Natural killer cell (primary cell): ENCODE results near the gene MGAT1. TPM values are rescaled to one million over a fixed set of nuclear protein-coding genes. Genes with fewer than 3 reads are reported as not detected.

Experiments
- ATAC-seq, 3 donors: fragments of 150-1000 bp in 2 of 3; fragments of 200-7000 bp in 1 of 3; cut with Tn5 transposase; 1 replicate in 1 of 3; 2 replicates in 2 of 3; pipeline ENCODE4 v1.10.0; 2021; ENCODE audit warnings: mild to moderate bottlenecking in 2 of 3, moderate library complexity in 2 of 3
- DNase-seq, 2 donors: peaks; one replicate each; pipeline versions ENCODE4 v3.0.0 to v3.0.0-alpha.2; 2013 to 2021; ENCODE audit warnings: mixed read lengths in 1 of 2
- H3K27ac ChIP-seq: one replicate; pipeline ENCODE4 v1.5.1; 2013; ENCODE audit warnings: mild to moderate bottlenecking, low read length
- H3K27me3 ChIP-seq: one replicate; pipeline ENCODE4 v1.6.1; 2013; ENCODE audit warnings: low read length; ENCODE audit not compliant: control insufficient read depth, insufficient read depth
- H3K36me3 ChIP-seq: one replicate; pipeline ENCODE4 v1.6.1; 2013; ENCODE audit warnings: low read length; ENCODE audit not compliant: control insufficient read depth, insufficient read depth
- H3K4me1 ChIP-seq: one replicate; pipeline ENCODE4 v1.6.1; 2013; ENCODE audit warnings: low read length; ENCODE audit not compliant: control insufficient read depth, insufficient read depth
- H3K4me3 ChIP-seq: one replicate; pipeline ENCODE4 v1.5.1; 2013; ENCODE audit warnings: low read length
- H3K9me3 ChIP-seq: one replicate; pipeline ENCODE4 v1.6.1; 2013; ENCODE audit warnings: low read length; ENCODE audit not compliant: control insufficient read depth, insufficient read depth
- H3K27ac Mint-ChIP-seq, 2 donors: one replicate each; pipeline ENCODE4 v1.8.0; 2022; ENCODE audit warnings: mild to moderate bottlenecking in 2 of 2, mixed read lengths in 2 of 2, moderate library complexity in 1 of 2
- H3K27me3 Mint-ChIP-seq, 2 donors: one replicate each; pipeline ENCODE4 v1.8.0; 2022; ENCODE audit warnings: low read depth in 2 of 2, mixed read lengths in 2 of 2
- H3K36me3 Mint-ChIP-seq: one replicate; pipeline ENCODE4 v1.8.0; 2022; ENCODE audit warnings: mixed read lengths
- H3K4me1 Mint-ChIP-seq, 2 donors: one replicate each; pipeline ENCODE4 v1.8.0; 2022; ENCODE audit warnings: mixed read lengths in 2 of 2
- H3K4me3 Mint-ChIP-seq: one replicate; pipeline ENCODE4 v1.8.0; 2022; ENCODE audit warnings: mild to moderate bottlenecking, moderate library complexity, mixed read lengths
- H3K9me3 Mint-ChIP-seq, 2 donors: one replicate each; pipeline ENCODE4 v1.8.0; 2022; ENCODE audit warnings: mixed read lengths in 2 of 2
- WGBS: methylation state at CpG from one replicate; pipeline ENCODE4 v1.1.7; 2013; ENCODE audit warnings: missing lambda C conversion rate; ENCODE audit not compliant: insufficient coverage; 5-methylcytosine and 5-hydroxymethylcytosine counted together
- intact Hi-C: fragments of 100-400 bp; cut with micrococcal nuclease; formaldehyde crosslinking; loops from one replicate; pipeline ENCODE4 v1.14.2; 2022
- total RNA-seq, 4 donors: library from RNA; stranded (reverse); fragments of 120-200 nt in 1 of 4; gene quantifications; one replicate each; pipeline versions ENCODE4 v1.2.3 to v1.2.4, GENCODE V29; 2013 to 2022
- TF ChIP-seq, protein P1 (sequence below): fragments of 200-600 bp; IDR thresholded peaks from one replicate; pipeline ENCODE4 v1.8.0; 2022; ENCODE audit warnings: antibody characterized with exemption

MGAT1 gene
- total RNA-seq, 3 donors from 2014 or later (not counting 1 experiment from before 2014, with no cell fraction given), result 105 to 149 (median 130) TPM

DNA sequence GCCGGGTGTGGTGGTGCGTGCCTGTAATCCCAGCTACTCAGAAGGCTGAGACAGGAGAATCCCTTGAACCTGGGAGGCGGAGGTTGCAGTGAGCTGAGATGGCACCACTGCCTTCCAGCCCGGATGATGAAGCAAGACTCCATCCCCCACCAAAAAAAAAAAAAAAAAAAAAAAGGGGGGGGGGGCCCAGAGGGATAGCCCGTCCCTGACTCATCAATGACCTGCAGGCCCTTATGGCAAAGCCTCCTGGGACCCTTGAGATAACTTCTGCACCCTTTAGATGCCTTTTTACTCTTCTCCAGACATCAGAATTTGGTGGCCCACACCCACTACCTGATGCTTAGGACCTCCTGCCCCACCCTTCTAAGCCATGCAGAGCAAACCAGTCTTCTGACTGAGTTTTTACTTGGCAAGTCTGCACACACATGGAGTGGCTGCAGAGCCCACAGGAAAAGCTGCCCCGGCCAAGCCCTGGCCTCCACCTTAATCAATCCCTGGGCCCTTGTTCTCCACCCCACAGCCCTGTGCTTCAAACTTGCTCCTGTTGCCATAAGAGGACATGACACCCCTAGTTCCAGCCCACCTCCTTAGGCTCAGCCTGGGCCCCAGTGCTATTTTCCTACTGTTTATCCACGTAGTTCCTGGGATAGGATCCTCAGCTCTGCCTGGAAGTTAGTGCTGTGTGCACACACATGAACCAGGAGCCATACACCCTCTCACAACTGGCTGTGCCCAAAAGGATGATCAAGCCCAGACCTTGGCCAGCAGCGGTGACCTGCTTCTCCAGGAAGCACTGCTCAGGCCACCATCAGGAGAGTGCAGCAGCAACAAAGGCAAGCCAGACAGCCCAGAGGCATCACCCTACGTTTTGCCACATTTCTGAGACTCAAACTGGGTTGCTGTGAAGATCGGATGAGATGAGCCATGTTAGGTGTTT lies 5.1 kb downstream of the MGAT1 start:
- DNase-seq (no peak), ATAC-seq (no peak)
- Mint-ChIP-seq H3K27me3 (no peaks in the 10 kb centered on the region), H3K27ac (peak overlapping the region; percentile 75 to 86), H3K4me1 (peaks cover 87 to 89% of the 10 kb centered on the region in 2 donors), H3K9me3 (no peaks in the 10 kb centered on the region), H3K4me3 (no peak overlapping the region), H3K36me3 (no peaks in the 10 kb centered on the region)
- H3K9me3 ChIP-seq, result no peaks in the 10 kb centered on the region
- no peak overlapping the region for H3K4me3 ChIP-seq
- TF ChIP-seq, protein P1, sequence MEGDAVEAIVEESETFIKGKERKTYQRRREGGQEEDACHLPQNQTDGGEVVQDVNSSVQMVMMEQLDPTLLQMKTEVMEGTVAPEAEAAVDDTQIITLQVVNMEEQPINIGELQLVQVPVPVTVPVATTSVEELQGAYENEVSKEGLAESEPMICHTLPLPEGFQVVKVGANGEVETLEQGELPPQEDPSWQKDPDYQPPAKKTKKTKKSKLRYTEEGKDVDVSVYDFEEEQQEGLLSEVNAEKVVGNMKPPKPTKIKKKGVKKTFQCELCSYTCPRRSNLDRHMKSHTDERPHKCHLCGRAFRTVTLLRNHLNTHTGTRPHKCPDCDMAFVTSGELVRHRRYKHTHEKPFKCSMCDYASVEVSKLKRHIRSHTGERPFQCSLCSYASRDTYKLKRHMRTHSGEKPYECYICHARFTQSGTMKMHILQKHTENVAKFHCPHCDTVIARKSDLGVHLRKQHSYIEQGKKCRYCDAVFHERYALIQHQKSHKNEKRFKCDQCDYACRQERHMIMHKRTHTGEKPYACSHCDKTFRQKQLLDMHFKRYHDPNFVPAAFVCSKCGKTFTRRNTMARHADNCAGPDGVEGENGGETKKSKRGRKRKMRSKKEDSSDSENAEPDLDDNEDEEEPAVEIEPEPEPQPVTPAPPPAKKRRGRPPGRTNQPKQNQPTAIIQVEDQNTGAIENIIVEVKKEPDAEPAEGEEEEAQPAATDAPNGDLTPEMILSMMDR, result no peak
- peaks cover 27% of the 10 kb centered on the region for H3K36me3 ChIP-seq
- H3K4me1 ChIP-seq, result peaks cover 72% of the 10 kb centered on the region
- no peaks in the 10 kb centered on the region for H3K27me3 ChIP-seq
- WGBS, result 83% methylated on average over 8 of the region's 10 CpGs
- intact Hi-C loops, result loop anchor here (5.0 kb wide), 1 partner anchor 35 kb away; no protein-coding TSS in a partner anchor
- H3K27ac ChIP-seq, result no peak overlapping the region

DNA sequence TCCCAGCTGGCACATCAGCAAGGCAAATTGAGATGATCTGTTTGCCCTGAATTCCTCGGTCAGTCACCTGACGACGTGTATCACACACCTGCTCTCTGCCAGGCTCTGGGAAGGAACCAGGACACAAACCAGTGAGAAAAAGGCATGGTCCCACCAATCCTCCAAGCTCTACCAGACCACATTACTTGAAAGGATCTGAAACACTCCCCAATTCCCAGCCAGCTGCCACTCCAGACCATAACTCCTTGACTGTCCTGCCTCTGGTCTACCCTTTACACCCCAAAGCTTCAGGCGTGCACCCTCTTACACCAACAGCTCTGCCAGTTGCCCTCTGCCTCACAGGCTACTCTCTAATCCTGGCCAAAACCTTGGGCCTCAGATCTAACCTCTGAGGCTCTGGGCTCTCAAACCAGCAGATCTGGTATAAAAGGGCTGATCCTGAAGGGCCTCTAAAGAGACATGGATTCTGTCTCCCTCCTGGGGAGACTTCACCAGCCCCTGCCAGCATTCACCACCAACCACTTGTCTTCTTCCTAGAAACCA lies 6.8 kb downstream of the MGAT1 start:
- intact Hi-C loops, result loop anchor here (5.0 kb wide), 1 partner anchor 36 kb away; no protein-coding TSS in a partner anchor
- TF ChIP-seq, protein P1, result no peak
- DNase-seq (no peak), ATAC-seq (no peak)
- Histone ChIP-seq H3K27me3 (no peaks in the 10 kb centered on the region), H3K36me3 (peaks cover 44% of the 10 kb centered on the region), H3K4me1 (peaks cover 61% of the 10 kb centered on the region), H3K9me3 (no peaks in the 10 kb centered on the region), H3K27ac (no peak overlapping the region), H3K4me3 (no peak overlapping the region)
- Mint-ChIP-seq H3K9me3 (no peaks in the 10 kb centered on the region), H3K36me3 (no peaks in the 10 kb centered on the region), H3K4me3 (no peak overlapping the region), H3K4me1 (peaks cover 76 to 82% of the 10 kb centered on the region in 2 donors), H3K27me3 (no peaks in the 10 kb centered on the region), H3K27ac (peak overlapping the region; percentile 67 to 86)
- WGBS, result 65% methylated on average over 4 of the region's 4 CpGs

DNA sequence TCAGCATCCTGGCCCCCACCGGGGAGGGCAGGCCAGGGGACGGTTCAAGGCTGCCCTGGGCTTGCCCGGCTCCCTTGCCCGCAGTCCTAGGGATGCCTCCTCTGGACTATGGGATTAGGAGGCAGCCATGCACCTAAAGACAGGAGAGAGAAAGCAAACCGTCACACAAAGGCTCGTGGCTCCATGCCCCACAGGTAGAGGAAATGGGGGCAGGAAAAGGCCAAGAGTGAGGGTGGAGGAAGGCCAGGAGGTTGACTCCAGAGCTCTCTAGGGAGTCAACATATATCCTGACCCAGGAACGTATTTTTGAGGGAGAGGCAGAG lies 9.7 kb downstream of the MGAT1 start:
- no peaks in the 10 kb centered on the region for H3K9me3 ChIP-seq
- H3K36me3 ChIP-seq, result peaks cover 56% of the 10 kb centered on the region
- H3K4me1 ChIP-seq, result peaks cover 38% of the 10 kb centered on the region
- Mint-ChIP-seq H3K36me3 (no peaks in the 10 kb centered on the region), H3K4me3 (no peak overlapping the region), H3K27me3 (no peaks in the 10 kb centered on the region), H3K9me3 (no peaks in the 10 kb centered on the region), H3K4me1 (peaks cover 55 to 66% of the 10 kb centered on the region in 2 donors), H3K27ac (peak overlapping the region; percentile 67 to 75)
- H3K4me3 ChIP-seq, result no peak overlapping the region
- TF ChIP-seq, protein P1, result no peak
- H3K27me3 ChIP-seq, result no peaks in the 10 kb centered on the region
- ATAC-seq (no peak), DNase-seq (no peak)
- WGBS, result 74% methylated on average over 6 of the region's 7 CpGs
- H3K27ac ChIP-seq, result no peak overlapping the region
- intact Hi-C loops, result no loop called here
